GM21576 (cell line): Measurements from ENCODE around the gene DNTT.

Source experiments
- ATAC-seq: cut with Tn5 transposase; IDR thresholded peaks from one replicate; pipeline ENCODE4 v1.9.1; 2021; ENCODE audit warnings: mild to moderate bottlenecking, moderate library complexity; ENCODE audit not compliant: unreplicated experiment

The DNTT gene

GRCh38 chr10:96341219-96342182 is 37.3 kb downstream of the DNTT start:
- ATAC-seq: no peak

GRCh38 chr10:96342402-96342801 is 38.2 kb downstream of the DNTT start:
- ATAC-seq: no peak

GRCh38 chr10:96344178-96344577 is 39.9 kb downstream of the DNTT start:
- ATAC-seq: no peak

GRCh38 chr10:96345222-96345621 is 41.0 kb downstream of the DNTT start:
- no peak for ATAC-seq

GRCh38 chr10:96346295-96346694 is 42.1 kb downstream of the DNTT start:
- no peak for ATAC-seq

GRCh38 chr10:96352027-96352426 is 47.8 kb downstream of the DNTT start:
- no peak for ATAC-seq

- ATAC-seq: no peak
Measured at GRCh38 chr10:96352582-96352981, 48.3 kb downstream of the DNTT start.

GRCh38 chr10:96357038-96357620 is 52.9 kb downstream of the DNTT start:
- no peak for ATAC-seq

GRCh38 chr10:96358851-96359540 is 54.8 kb downstream of the DNTT start, which contains the start of gene OPALIN:
TSS of gene OPALIN (minus strand) at chr10:96359002. CDS start at chr10:96358896, 106 bp downstream.
- no peak for ATAC-seq

- ATAC-seq: no peak
Measured at GRCh38 chr10:96359616-96360015, 55.4 kb downstream of the DNTT start.

GRCh38 chr10:96360331-96360730 is 56.1 kb downstream of the DNTT start:
- ATAC-seq: no peak

GRCh38 chr10:96360766-96361165 is 56.5 kb downstream of the DNTT start:
- no peak for ATAC-seq

- no peak for ATAC-seq
Measured at GRCh38 chr10:96365571-96365970, 61.3 kb downstream of the DNTT start.

GRCh38 chr10:96366508-96366907 is 62.3 kb downstream of the DNTT start:
- ATAC-seq: no peak

GRCh38 chr10:96367470-96367869 is 63.2 kb downstream of the DNTT start:
- ATAC-seq: no peak

- ATAC-seq: no peak
Measured at GRCh38 chr10:96368971-96369370, 64.7 kb downstream of the DNTT start.

GRCh38 chr10:96369890-96370583 is 65.8 kb downstream of the DNTT start:
- ATAC-seq: no peak

- ATAC-seq: no peak
Measured at GRCh38 chr10:96370584-96371157, 66.4 kb downstream of the DNTT start.

GRCh38 chr10:96371356-96371755 is 67.1 kb downstream of the DNTT start:
- no peak for ATAC-seq

- no peak for ATAC-seq
Measured at GRCh38 chr10:96374004-96374403, 69.8 kb downstream of the DNTT start.

- no peak for ATAC-seq
Measured at GRCh38 chr10:96374639-96374984, 70.4 kb downstream of the DNTT start.
